ENCODE measurements around the gene ACIN1.

GRCh38 chr14:23094666-23095195 is at the start of gene ACIN1:
- TF ChIP-seq, protein P1, sequence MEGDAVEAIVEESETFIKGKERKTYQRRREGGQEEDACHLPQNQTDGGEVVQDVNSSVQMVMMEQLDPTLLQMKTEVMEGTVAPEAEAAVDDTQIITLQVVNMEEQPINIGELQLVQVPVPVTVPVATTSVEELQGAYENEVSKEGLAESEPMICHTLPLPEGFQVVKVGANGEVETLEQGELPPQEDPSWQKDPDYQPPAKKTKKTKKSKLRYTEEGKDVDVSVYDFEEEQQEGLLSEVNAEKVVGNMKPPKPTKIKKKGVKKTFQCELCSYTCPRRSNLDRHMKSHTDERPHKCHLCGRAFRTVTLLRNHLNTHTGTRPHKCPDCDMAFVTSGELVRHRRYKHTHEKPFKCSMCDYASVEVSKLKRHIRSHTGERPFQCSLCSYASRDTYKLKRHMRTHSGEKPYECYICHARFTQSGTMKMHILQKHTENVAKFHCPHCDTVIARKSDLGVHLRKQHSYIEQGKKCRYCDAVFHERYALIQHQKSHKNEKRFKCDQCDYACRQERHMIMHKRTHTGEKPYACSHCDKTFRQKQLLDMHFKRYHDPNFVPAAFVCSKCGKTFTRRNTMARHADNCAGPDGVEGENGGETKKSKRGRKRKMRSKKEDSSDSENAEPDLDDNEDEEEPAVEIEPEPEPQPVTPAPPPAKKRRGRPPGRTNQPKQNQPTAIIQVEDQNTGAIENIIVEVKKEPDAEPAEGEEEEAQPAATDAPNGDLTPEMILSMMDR (IDR thresholded peaks at IDR 0.05) = 0 out of 2 replicates have a peak, but pooled peaks have one; percentile 2
- TF ChIP-seq ZFX (IDR thresholded peaks at IDR 0.05; ENCODE audit: borderline replicate concordance) = no peak

Data from 22Rv1 (cell line).